OCI-LY1 (cell line): ENCODE measurements around the gene ITGAE.
"Not testable (repeated sequence)": the region's sequence is repeated elsewhere in the genome, so short reads cannot be mapped to it uniquely, and the experiment has no call there.

Experiments used
- H2AFZ ChIP-seq: fragments of 200-600 bp; sonication (generic), shearing (Covaris generic); 2 replicates; pipeline ENCODE4 v1.6.0; 2014; ENCODE audit warnings: antibody characterized with exemption, mild to moderate bottlenecking, low read length
- H3F3A ChIP-seq: fragments of 200-600 bp; sonication (generic), shearing (Covaris generic); 2 replicates; pipeline ENCODE4 v1.6.0; 2014; ENCODE audit warnings: mild to moderate bottlenecking, antibody characterized with exemption, low read length, moderate library complexity; ENCODE audit not compliant: insufficient read depth
- H3K27ac ChIP-seq: fragments of 200-600 bp; sonication (generic); 2 replicates; pipeline ENCODE4 v1.5.1; 2014; ENCODE audit warnings: low read length, mixed run types, mild to moderate bottlenecking, low read depth; ENCODE audit not compliant: poor library complexity, severe bottlenecking
- H3K27me3 ChIP-seq: fragments of 200-600 bp; sonication (generic); 2 replicates; pipeline ENCODE4 v1.6.0; 2014; ENCODE audit warnings: antibody characterized with exemption, mild to moderate bottlenecking, low read length, moderate library complexity; ENCODE audit not compliant: insufficient read depth
- H3K36me3 ChIP-seq: fragments of 200-600 bp; sonication (generic); 2 replicates; pipeline ENCODE4 v1.6.1; 2014; ENCODE audit warnings: mild to moderate bottlenecking, antibody characterized with exemption, low read length, moderate library complexity, mixed read lengths; ENCODE audit not compliant: insufficient read depth
- H3K4me1 ChIP-seq: fragments of 200-600 bp; sonication (generic); 2 replicates; pipeline ENCODE4 v1.5.1; 2014; ENCODE audit warnings: mild to moderate bottlenecking, low read length, moderate library complexity; ENCODE audit not compliant: insufficient read depth, severe bottlenecking
- H3K4me2 ChIP-seq: fragments of 200-600 bp; sonication (generic), shearing (Covaris generic); 2 replicates; pipeline ENCODE4 v1.6.1; 2014; ENCODE audit warnings: low read length
- H3K4me3 ChIP-seq: fragments of 200-600 bp; sonication (generic); 2 replicates; pipeline ENCODE4 v1.5.1; 2014; ENCODE audit warnings: low read length, low read depth, mild to moderate bottlenecking, mixed read lengths; ENCODE audit not compliant: poor library complexity, severe bottlenecking
- H3K79me2 ChIP-seq: fragments of 200-600 bp; shearing (Covaris generic); 2 replicates; pipeline ENCODE4 v1.6.1; 2016; ENCODE audit warnings: mixed run types, low read length, mixed read lengths; ENCODE audit not compliant: insufficient read depth
- H3K9ac ChIP-seq: fragments of 200-600 bp; sonication (generic), shearing (Covaris generic); 2 replicates; pipeline ENCODE4 v1.6.1; 2014; ENCODE audit warnings: mild to moderate bottlenecking, low read length, mixed read lengths
- H3K9me2 ChIP-seq: fragments of 200-600 bp; sonication (generic), shearing (Covaris generic); 2 replicates; pipeline ENCODE4 v1.6.1; 2014; ENCODE audit warnings: low read depth, mild to moderate bottlenecking, low read length, mixed read lengths
- H3K9me3 ChIP-seq: fragments of 200-600 bp; shearing (Covaris generic); 2 replicates; pipeline ENCODE4 v1.6.1; 2014; ENCODE audit warnings: low read length, mixed read lengths
- H4K20me1 ChIP-seq: fragments of 200-600 bp; sonication (generic), shearing (Covaris generic); 2 replicates; pipeline ENCODE4 v1.6.0; 2016; ENCODE audit warnings: mild to moderate bottlenecking, low read length; ENCODE audit not compliant: insufficient read depth
- CTCF ChIP-seq: fragments of 200-600 bp; sonication (generic), shearing (Covaris generic); IDR thresholded peaks from 2 replicates; pipeline ENCODE4 v1.5.1; 2017; ENCODE audit warnings: mild to moderate bottlenecking, antibody characterized with exemption, low read length, moderate library complexity, mixed read lengths
- EZH2 ChIP-seq: fragments of 200-600 bp; sonication (generic), shearing (Covaris generic); IDR thresholded peaks from 2 replicates; pipeline ENCODE4 v1.8.0; 2017; ENCODE audit warnings: borderline replicate concordance, mixed run types, mild to moderate bottlenecking, antibody characterized with exemption, low read length, moderate library complexity, mixed read lengths

The ITGAE gene

GRCh38 chr17:3845291-3845620, 44.3 kb upstream of the ITGAE start:
- Histone ChIP-seq H3K79me2 (no peaks in the 10 kb centered on the region; the same call in 1 of the 2 replicates), H3K9me2 (no peaks in the 10 kb centered on the region), H3K36me3 (peaks cover 35% of the 10 kb centered on the region), H3K4me3 (peak overlapping the region; percentile 74), H4K20me1 (no peaks in the 10 kb centered on the region), H2AFZ (no peak overlapping the region), H3K9ac (peak overlapping the region; percentile 85), H3K27ac (no peak overlapping the region), H3K4me1 (peaks cover 20% of the 10 kb centered on the region), H3K9me3 (no peaks in the 10 kb centered on the region), H3K27me3 (no peaks in the 10 kb centered on the region; the same call in 1 of the 2 replicates), H3K4me2 (peak overlapping the region; percentile 80), H3F3A (no peaks in the 10 kb centered on the region)
- TF ChIP-seq CTCF (no peak), EZH2 (no peak)

- H3K36me3 ChIP-seq = peaks cover 42% of the 10 kb centered on the region
- peak overlapping the region; percentile 80 for H3K4me2 ChIP-seq
- not testable (repeated sequence) for H3K79me2 ChIP-seq, H3K27ac ChIP-seq, H2AFZ ChIP-seq, H3K9me2 ChIP-seq, H3K9ac ChIP-seq, H3F3A ChIP-seq, H3K9me3 ChIP-seq, H4K20me1 ChIP-seq, H3K27me3 ChIP-seq
- peak overlapping the region; percentile 74 for H3K4me3 ChIP-seq
- H3K4me1 ChIP-seq = peaks cover 20% of the 10 kb centered on the region
Observed at GRCh38 chr17:3844556-3844955, 43.6 kb upstream of the ITGAE start.

GRCh38 chr17:3843935-3844516, 43.0 kb upstream of the ITGAE start:
- H3K9ac ChIP-seq = no peak overlapping the region
- no peaks in the 10 kb centered on the region for H3F3A ChIP-seq
- peaks cover 47% of the 10 kb centered on the region for H3K36me3 ChIP-seq
- no peak overlapping the region for H3K4me3 ChIP-seq
- H3K4me1 ChIP-seq = peaks cover 20% of the 10 kb centered on the region
- H2AFZ ChIP-seq = no peak overlapping the region
- H3K27me3 ChIP-seq = no peaks in the 10 kb centered on the region; the same call in 1 of the 2 replicates
- no peaks in the 10 kb centered on the region; the same call in 1 of the 2 replicates for H3K79me2 ChIP-seq
- TF ChIP-seq CTCF (peak; percentile 87), EZH2 (no peak)
- H3K27ac ChIP-seq = no peak overlapping the region
- no peak overlapping the region for H3K4me2 ChIP-seq
- no peaks in the 10 kb centered on the region for H3K9me2 ChIP-seq
- no peaks in the 10 kb centered on the region for H3K9me3 ChIP-seq
- H4K20me1 ChIP-seq = no peaks in the 10 kb centered on the region

- H3K4me2 ChIP-seq = no peak overlapping the region
- H3K9me3 ChIP-seq = no peaks in the 10 kb centered on the region
- no peak overlapping the region for H2AFZ ChIP-seq
- H3K9me2 ChIP-seq = no peaks in the 10 kb centered on the region
- no peaks in the 10 kb centered on the region for H3F3A ChIP-seq
- H3K36me3 ChIP-seq = peaks cover 83% of the 10 kb centered on the region
- H3K27ac ChIP-seq = no peak overlapping the region
- no peak overlapping the region for H3K4me3 ChIP-seq
- 0 out of 2 replicates have a peak, but pooled peaks cover 3% of the 10 kb centered on the region for H4K20me1 ChIP-seq
- H3K9ac ChIP-seq = no peak overlapping the region
- no peaks in the 10 kb centered on the region for H3K27me3 ChIP-seq
- no peaks in the 10 kb centered on the region for H3K79me2 ChIP-seq
- H3K4me1 ChIP-seq = peaks cover 6% of the 10 kb centered on the region
- TF ChIP-seq EZH2 (no peak), CTCF (no peak)
Observed at GRCh38 chr17:3838206-3838605, 37.2 kb upstream of the ITGAE start.
